HepG2 (cell line): ENCODE data around the gene ABL2. TPM values are rescaled to one million over a fixed set of nuclear protein-coding genes. Genes with fewer than 3 reads are reported as not detected.

Experiments
- AGO2 ChIP-seq: fragments of 200-400 bp; formaldehyde crosslinking; optimal IDR thresholded peaks from 2 replicates; pipeline ENCODE3; 2017; ENCODE audit warnings: mild to moderate bottlenecking, low read depth, low read length, moderate library complexity
- AHR ChIP-seq: IDR thresholded peaks from 2 replicates; pipeline ENCODE4 v1.6.1; 2018; ENCODE audit warnings: missing genetic modification reagents, missing compliant biosample characterization
- ARID2 ChIP-seq: sonication (generic); formaldehyde crosslinking; IDR thresholded peaks from 2 replicates; pipeline ENCODE4 v1.8.1; 2022; ENCODE audit warnings: mild to moderate bottlenecking, missing genetic modification reagents, borderline replicate concordance
- HNRNPL ChIP-seq: fragments of 200-400 bp; formaldehyde crosslinking; IDR thresholded peaks from 2 replicates; pipeline ENCODE4 v1.6.1; 2017; ENCODE audit warnings: mild to moderate bottlenecking, low read depth, low read length
- HNRNPUL1 ChIP-seq: fragments of 200-400 bp; formaldehyde crosslinking; IDR thresholded peaks from 2 replicates; pipeline ENCODE4 v1.6.1; 2017; ENCODE audit warnings: low read depth, mild to moderate bottlenecking, low read length, moderate library complexity
- KDM2A ChIP-seq: sonication (generic); formaldehyde crosslinking; IDR thresholded peaks from 2 replicates; pipeline ENCODE4 v1.4.0; 2020; ENCODE audit warnings: low read depth, missing genetic modification reagents, borderline replicate concordance
- KLF13 ChIP-seq: sonication (generic); formaldehyde crosslinking; IDR thresholded peaks from 2 replicates; pipeline ENCODE4 v1.4.0; 2020; ENCODE audit warnings: mild to moderate bottlenecking, missing genetic modification reagents
- KLF6 ChIP-seq: IDR thresholded peaks from 2 replicates; pipeline ENCODE4 v1.8.0; 2016; ENCODE audit warnings: missing biosample characterization, missing genetic modification reagents
- MAZ ChIP-seq, 2 experiments: sonication (generic) in 1 of 2; formaldehyde crosslinking in 1 of 2; IDR thresholded peaks; 2 replicates each; pipeline versions ENCODE4 v1.5.0 to v1.6.1; 2012 to 2020; ENCODE audit warnings: low read depth in 2 of 2, mild to moderate bottlenecking in 2 of 2, borderline replicate concordance in 1 of 2, improper control_type of control experiment in 1 of 2, low read length in 1 of 2, missing genetic modification reagents in 1 of 2, moderate library complexity in 1 of 2
- MTA3 ChIP-seq: sonication (generic); formaldehyde crosslinking; IDR thresholded peaks from 2 replicates; pipeline ENCODE4 v1.4.0; 2020; ENCODE audit warnings: missing genetic modification reagents
- PAXIP1 ChIP-seq: sonication (generic); formaldehyde crosslinking; conservative IDR thresholded peaks from 2 replicates; pipeline ENCODE4 v1.4.0; 2020; ENCODE audit warnings: mild to moderate bottlenecking, missing genetic modification reagents, moderate library complexity
- RBM22 ChIP-seq: fragments of 200-400 bp; formaldehyde crosslinking; optimal IDR thresholded peaks from 2 replicates; pipeline ENCODE3; 2017; ENCODE audit warnings: mild to moderate bottlenecking, low read length, moderate library complexity
- SNAPC5 ChIP-seq: sonication (generic); formaldehyde crosslinking; IDR thresholded peaks from 2 replicates; pipeline ENCODE4 v1.8.1; 2023; ENCODE audit warnings: mild to moderate bottlenecking, missing genetic modification reagents, borderline replicate concordance
- SOX5 ChIP-seq: IDR thresholded peaks from 2 replicates; pipeline ENCODE4 v1.6.1; 2016; ENCODE audit warnings: borderline replicate concordance
- SRSF4 ChIP-seq: fragments of 200-400 bp; formaldehyde crosslinking; IDR thresholded peaks from one replicate; pipeline ENCODE4 v1.6.1; 2018; ENCODE audit warnings: mild to moderate bottlenecking, low read depth, low read length, moderate library complexity; ENCODE audit not compliant: poor library complexity, severe bottlenecking
- TOE1 ChIP-seq: sonication (generic); formaldehyde crosslinking; IDR thresholded peaks from 2 replicates; pipeline ENCODE4 v1.4.0; 2020; ENCODE audit warnings: mild to moderate bottlenecking, missing genetic modification reagents
- ZBTB2 ChIP-seq: sonication (generic); formaldehyde crosslinking; IDR thresholded peaks from 2 replicates; pipeline ENCODE4 v1.8.0; 2022; ENCODE audit warnings: low read depth, missing genetic modification reagents
- ZKSCAN1 ChIP-seq: fragments of 150-350 bp; IDR thresholded peaks from 2 replicates; pipeline ENCODE4 v1.6.1; 2014; ENCODE audit warnings: low read length
- ZNF121 ChIP-seq: sonication (generic); formaldehyde crosslinking; IDR thresholded peaks from 2 replicates; pipeline ENCODE4 v1.5.0; 2020; ENCODE audit warnings: mild to moderate bottlenecking, missing genetic modification reagents
- ZNF143 ChIP-seq: sonication (generic); formaldehyde crosslinking; IDR thresholded peaks from 2 replicates; pipeline ENCODE4 v1.4.0; 2020; ENCODE audit warnings: missing genetic modification reagents
- ZNF260 ChIP-seq: sonication (generic); formaldehyde crosslinking; IDR thresholded peaks from 2 replicates; pipeline ENCODE4 v1.4.0; 2020; ENCODE audit warnings: missing genetic modification reagents, low read depth, mild to moderate bottlenecking, borderline replicate concordance
- ZNF460 ChIP-seq: sonication (generic); formaldehyde crosslinking; IDR thresholded peaks from 2 replicates; pipeline ENCODE4 v1.5.1; 2020; ENCODE audit warnings: missing genetic modification reagents, mild to moderate bottlenecking, borderline replicate concordance
- ZNF570 ChIP-seq: sonication (generic); formaldehyde crosslinking; IDR thresholded peaks from 2 replicates; pipeline ENCODE4 v1.4.0; 2020; ENCODE audit warnings: mild to moderate bottlenecking, missing genetic modification reagents, borderline replicate concordance
- ZNF773 ChIP-seq: sonication (generic); formaldehyde crosslinking; IDR thresholded peaks from 2 replicates; pipeline ENCODE4 v1.4.0; 2020; ENCODE audit warnings: missing genetic modification reagents, borderline replicate concordance
- ZZZ3 ChIP-seq: sonication (generic); formaldehyde crosslinking; IDR thresholded peaks from 2 replicates; pipeline ENCODE4 v1.4.0; 2020; ENCODE audit warnings: missing genetic modification reagents, mild to moderate bottlenecking, borderline replicate concordance
- polyA plus RNA-seq, 8 experiments: library from polyadenylated mRNA; depleted of rRNA in 3 of 8; stranded (reverse) in 7 of 8; unstranded in 1 of 8; fragments of >200 nt; fragmentation: Illumina TruSeq in 4 of 8; extraction: Trizol in 4 of 8; gene quantifications; 2 replicates each; pipeline versions ENCODE4 v1.2.1 to v1.2.3, GENCODE V29; 2011 to 2016; ENCODE audit warnings: low read depth in 4 of 8, missing spikeins in 1 of 8, mixed read lengths in 1 of 8; ENCODE audit not compliant: insufficient read depth in 1 of 8
- total RNA-seq, 5 experiments: library from RNA; depleted of rRNA; stranded (reverse); fragments of >200 nt; fragmentation: Illumina TruSeq; extraction: Trizol; gene quantifications; 2 replicates each; pipeline ENCODE4 v1.2.3, GENCODE V29; 2016; ENCODE audit warnings: low read depth in 1 of 5
- TF ChIP-seq, protein P1 (sequence below): IDR thresholded peaks from 2 replicates; pipeline ENCODE4 v1.6.1; 2012; ENCODE audit warnings: inconsistent platforms

Gene ABL2
- total and polyA plus RNA-seq, 2 of the 13 experiments (the other 11 are each of a cell fraction or from before 2014, with no cell fraction given): 5.8 to 6.0 TPM

DNA sequence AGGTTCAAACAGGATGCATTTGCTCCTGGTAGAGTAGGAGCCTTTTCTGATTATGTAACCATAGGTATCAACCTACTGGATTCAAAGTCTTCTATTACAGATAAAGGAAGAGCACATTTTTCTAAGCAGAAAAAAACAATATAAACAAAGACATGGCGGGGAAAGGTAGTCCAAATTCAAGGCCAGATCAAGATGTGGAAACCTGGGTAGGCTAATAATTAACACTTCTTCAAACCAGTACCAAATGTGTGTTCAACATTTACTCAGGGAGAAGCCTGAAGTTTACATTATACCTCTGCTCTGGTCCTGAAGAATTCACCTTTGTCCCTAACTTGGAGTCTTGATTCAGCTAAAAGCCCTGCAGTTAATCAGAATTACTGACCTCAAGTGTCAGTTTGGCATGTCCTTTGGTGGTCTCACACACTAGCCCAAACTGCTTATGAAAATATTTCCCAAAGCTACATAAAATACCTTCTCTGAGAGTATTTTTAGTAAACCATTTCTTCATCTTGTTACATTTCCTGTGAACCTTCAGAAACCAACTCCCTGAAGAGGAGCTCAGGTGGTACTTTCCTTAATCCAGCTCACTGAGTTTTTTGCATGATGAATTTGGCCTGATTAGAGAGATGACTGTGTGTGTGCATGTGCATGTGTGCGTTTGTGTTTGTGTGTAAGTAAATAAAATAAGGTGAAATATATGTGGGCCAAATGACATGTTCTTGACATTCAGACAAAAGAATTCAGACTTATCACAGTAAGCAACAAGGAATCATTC is 77.4 kb downstream of the ABL2 start (continued):
- TF ChIP-seq ZZZ3 (no peak), ARID2 (CRISPR knock-in tag) (no peak), HNRNPL (no peak), KLF6 (CRISPR knock-in tag) (no peak), SOX5 (peak; percentile 91; the same call in 1 of the 2 replicates), MTA3 (CRISPR knock-in tag) (no peak), ZNF773 (CRISPR knock-in tag) (no peak), ZNF460 (CRISPR knock-in tag) (no peak), KDM2A (CRISPR knock-in tag) (no peak), HNRNPUL1 (peak; percentile 96), ZKSCAN1 (no peak), ZNF570 (CRISPR knock-in tag) (no peak), AGO2 (no peak), AHR (CRISPR knock-in tag) (no peak), SRSF4 (no peak), ZNF260 (CRISPR knock-in tag) (no peak), MAZ (IDR thresholded peaks at IDR 0.05; ENCODE audit: borderline replicate concordance, low read depth, low read length) (no peak), MAZ (CRISPR knock-in tag; IDR thresholded peaks at IDR 0.05; ENCODE audit: low read depth) (no peak), KLF13 (CRISPR knock-in tag) (no peak), PAXIP1 (CRISPR knock-in tag) (peak; percentile 98), RBM22 (no peak), TOE1 (CRISPR knock-in tag) (no peak), ZNF143 (CRISPR knock-in tag) (no peak), ZBTB2 (CRISPR knock-in tag) (no peak), SNAPC5 (CRISPR knock-in tag) (no peak), ZNF121 (no peak)
- TF ChIP-seq, protein P1, sequence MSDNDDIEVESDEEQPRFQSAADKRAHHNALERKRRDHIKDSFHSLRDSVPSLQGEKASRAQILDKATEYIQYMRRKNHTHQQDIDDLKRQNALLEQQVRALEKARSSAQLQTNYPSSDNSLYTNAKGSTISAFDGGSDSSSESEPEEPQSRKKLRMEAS: peak; percentile 63; the same call in 1 of the 2 replicates
